Trophoblast cell (in vitro differentiated cells and primary cell): Measurements from ENCODE around the gene BCAN.

Source experiments
- DNase-seq, 2 donors: peaks; one replicate each; pipeline ENCODE4 v3.0.0-alpha.2; 2016
- H2AFZ ChIP-seq: 2 replicates; pipeline ENCODE4 v1.6.1; 2013; ENCODE audit warnings: low read length, moderate library complexity, mild to moderate bottlenecking; ENCODE audit not compliant: insufficient read depth, poor library complexity
- H2AK5ac ChIP-seq: 2 replicates; pipeline ENCODE4 v1.6.1; 2013; ENCODE audit warnings: mild to moderate bottlenecking, low read length
- H2BK120ac ChIP-seq: 2 replicates; pipeline ENCODE4 v1.6.1; 2013; ENCODE audit warnings: low read length, mild to moderate bottlenecking, moderate library complexity; ENCODE audit not compliant: insufficient read depth, poor library complexity
- H2BK12ac ChIP-seq: 2 replicates; pipeline ENCODE4 v1.6.1; 2013; ENCODE audit warnings: mild to moderate bottlenecking, low read length, moderate library complexity
- H2BK5ac ChIP-seq: 2 replicates; pipeline ENCODE4 v1.6.1; 2013; ENCODE audit warnings: low read length, low read depth, moderate library complexity, mild to moderate bottlenecking; ENCODE audit not compliant: poor library complexity
- H3K14ac ChIP-seq: 2 replicates; pipeline ENCODE4 v1.6.1; 2013; ENCODE audit warnings: mild to moderate bottlenecking, low read length
- H3K18ac ChIP-seq: 2 replicates; pipeline ENCODE4 v1.6.1; 2013; ENCODE audit warnings: mild to moderate bottlenecking, low read length
- H3K23ac ChIP-seq: 2 replicates; pipeline ENCODE4 v1.6.1; 2013; ENCODE audit warnings: low read length
- H3K27ac ChIP-seq: 2 replicates; pipeline ENCODE4 v1.5.1; 2013; ENCODE audit warnings: low read depth, mild to moderate bottlenecking, inconsistent platforms, low read length, moderate library complexity
- H3K27me3 ChIP-seq: 2 replicates; pipeline ENCODE4 v1.6.1; 2013; ENCODE audit warnings: inconsistent platforms, mild to moderate bottlenecking, low read length, moderate library complexity; ENCODE audit not compliant: insufficient read depth
- H3K36me3 ChIP-seq, 2 experiments: 1 replicate in 1 of 2; 2 replicates in 1 of 2; pipeline ENCODE4 v1.6.1; 2013; ENCODE audit warnings: low read length in 2 of 2, mild to moderate bottlenecking in 2 of 2, moderate library complexity in 1 of 2; ENCODE audit not compliant: insufficient read depth in 2 of 2, control insufficient read depth in 1 of 2
- H3K4ac ChIP-seq: 2 replicates; pipeline ENCODE4 v1.6.1; 2013; ENCODE audit warnings: low read depth, mild to moderate bottlenecking, low read length, moderate library complexity
- H3K4me1 ChIP-seq, 2 experiments: 1 replicate in 1 of 2; 2 replicates in 1 of 2; pipeline ENCODE4 v1.6.1; 2013; ENCODE audit warnings: low read length in 2 of 2, mild to moderate bottlenecking in 2 of 2, moderate library complexity in 1 of 2; ENCODE audit not compliant: insufficient read depth in 2 of 2, control insufficient read depth in 1 of 2
- H3K4me2 ChIP-seq: 2 replicates; pipeline ENCODE4 v1.6.1; 2013; ENCODE audit warnings: inconsistent platforms, mild to moderate bottlenecking, low read length, moderate library complexity
- H3K4me3 ChIP-seq: 2 replicates; pipeline ENCODE4 v1.5.1; 2013; ENCODE audit warnings: mild to moderate bottlenecking, low read depth, low read length, inconsistent platforms
- H3K79me1 ChIP-seq: one replicate; pipeline ENCODE4 v1.6.1; 2013; ENCODE audit warnings: low read length
- H3K79me2 ChIP-seq: 2 replicates; pipeline ENCODE4 v1.6.1; 2013; ENCODE audit warnings: low read length, mild to moderate bottlenecking; ENCODE audit not compliant: control insufficient read depth, insufficient read depth, poor library complexity
- H3K9ac ChIP-seq: 2 replicates; pipeline ENCODE4 v1.6.1; 2013; ENCODE audit warnings: mild to moderate bottlenecking, low read length
- H3K9me3 ChIP-seq: 2 replicates; pipeline ENCODE4 v1.6.1; 2013; ENCODE audit warnings: low read depth, mild to moderate bottlenecking, control low read depth, inconsistent platforms, low read length; ENCODE audit not compliant: insufficient read depth
- H4K12ac ChIP-seq: 2 replicates; pipeline ENCODE4 v1.6.1; 2013; ENCODE audit warnings: low read depth, mild to moderate bottlenecking, low read length, moderate library complexity
- H4K8ac ChIP-seq: 2 replicates; pipeline ENCODE4 v1.6.1; 2013; ENCODE audit warnings: low read depth, mild to moderate bottlenecking, low read length, moderate library complexity
- H4K91ac ChIP-seq: one replicate; pipeline ENCODE4 v1.6.1; 2013; ENCODE audit warnings: low read depth, mild to moderate bottlenecking, low read length, moderate library complexity
- WGBS: extraction: QIAGEN DNeasy Blood & Tissue Kit; methylation state at CpG from one replicate; pipeline ENCODE4 v1.1.7; 2013; ENCODE audit warnings: missing lambda C conversion rate; ENCODE audit not compliant: insufficient read length, insufficient coverage; ENCODE audit errors: extremely low coverage; 5-methylcytosine and 5-hydroxymethylcytosine counted together

BCAN gene

DNA sequence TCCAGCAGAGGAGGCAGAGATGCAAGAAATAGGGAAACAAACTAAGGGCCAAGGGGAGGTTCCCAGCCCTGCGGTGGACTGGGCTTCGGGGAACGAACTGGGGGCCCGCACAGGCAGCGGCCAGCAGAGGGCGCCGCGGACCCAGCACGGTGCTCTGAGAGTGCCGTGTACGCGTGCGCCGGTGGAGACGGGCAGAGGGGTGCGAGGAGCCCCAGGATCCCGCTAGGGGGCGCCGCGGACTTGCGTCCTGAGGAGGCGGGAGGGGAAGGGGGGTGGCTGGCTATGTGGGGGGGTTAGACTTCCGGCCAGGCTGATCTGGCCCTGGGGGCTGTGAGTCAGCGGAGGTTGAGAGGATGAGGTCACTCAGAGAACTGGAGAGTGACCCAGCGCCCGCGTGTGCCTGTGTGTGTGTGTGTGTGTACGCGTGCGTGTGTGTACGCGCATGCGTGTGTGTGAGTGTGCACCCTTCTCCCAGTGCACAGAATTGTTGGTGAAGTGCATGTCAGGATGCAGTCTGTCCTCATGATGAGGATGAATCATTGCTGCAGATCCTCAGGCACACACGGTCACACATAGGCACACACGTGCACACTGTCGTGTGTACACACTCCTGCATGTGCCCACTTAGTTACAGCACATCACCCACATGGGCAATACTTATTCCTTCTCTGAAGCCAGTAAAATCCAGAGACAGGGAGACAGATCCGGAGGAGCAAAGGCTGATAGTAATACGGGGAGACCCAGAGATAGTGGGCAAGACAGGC lies 18.3 kb downstream of the BCAN start:
- H3K79me1 ChIP-seq = peaks cover 45% of the 10 kb centered on the region
- H3K4me3 ChIP-seq = peak overlapping the region; percentile 30
- peak overlapping the region; percentile 83 for H2BK120ac ChIP-seq
- DNase-seq = peak; percentile 98
- no peak overlapping the region for H4K12ac ChIP-seq
- H3K23ac ChIP-seq = peak overlapping the region; percentile 2
- no peaks in the 10 kb centered on the region for H3K79me2 ChIP-seq
- no CpG with 5 or more reads among the region's 38 CpGs for WGBS
- H4K91ac ChIP-seq = peak overlapping the region; percentile 81
- peak overlapping the region; percentile 62 for H2AK5ac ChIP-seq
- peak overlapping the region; percentile 1 for H2BK5ac ChIP-seq
- H3K18ac ChIP-seq = peak overlapping the region; percentile 6
- H3K27me3 ChIP-seq = peaks cover 10% of the 10 kb centered on the region
- peak overlapping the region; percentile 4 for H3K9ac ChIP-seq
- peaks cover 45 to 59% of the 10 kb centered on the region in 2 experiments for H3K4me1 ChIP-seq
- no peaks in the 10 kb centered on the region for H3K36me3 ChIP-seq
- H2BK12ac ChIP-seq = peak overlapping the region; percentile 4
- H4K8ac ChIP-seq = no peak overlapping the region
- no peak overlapping the region for H3K4ac ChIP-seq
- H3K14ac ChIP-seq = peak overlapping the region; percentile 0
- peak overlapping the region; percentile 2 for H2AFZ ChIP-seq
- H3K27ac ChIP-seq = peak overlapping the region; percentile 92
- peak overlapping the region; percentile 2 for H3K4me2 ChIP-seq
- no peaks in the 10 kb centered on the region for H3K9me3 ChIP-seq

DNA sequence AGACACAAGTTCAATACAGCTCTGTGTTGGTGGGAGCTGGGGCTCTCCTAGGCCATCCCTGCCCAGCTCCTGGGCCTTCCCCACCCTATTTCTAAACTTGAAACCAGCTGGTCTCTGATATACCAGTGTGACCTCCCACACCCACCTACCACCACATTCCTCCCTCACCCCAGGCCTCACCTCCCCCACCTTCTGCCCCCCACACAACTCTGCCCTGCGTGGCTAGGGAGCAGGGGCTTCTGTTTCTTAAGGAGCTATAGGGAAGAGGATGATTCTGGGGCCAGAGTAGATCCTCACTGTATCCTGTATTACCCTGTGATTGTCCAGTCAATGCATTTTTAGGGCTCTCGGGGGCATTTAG lies 18.8 kb downstream of the BCAN start:
- H3K4me3 ChIP-seq = no peak overlapping the region
- H3K27me3 ChIP-seq = peaks cover 10% of the 10 kb centered on the region
- no peak overlapping the region for H3K9ac ChIP-seq
- no peak for DNase-seq
- no peak overlapping the region for H4K12ac ChIP-seq
- H3K4me1 ChIP-seq = peaks cover 51 to 65% of the 10 kb centered on the region in 2 experiments
- H3K27ac ChIP-seq = peak overlapping the region; percentile 92
- peak overlapping the region; percentile 4 for H2BK12ac ChIP-seq
- H2AK5ac ChIP-seq = peak overlapping the region; percentile 62
- no peaks in the 10 kb centered on the region for H3K9me3 ChIP-seq
- peaks cover 1% of the 10 kb centered on the region for H3K79me2 ChIP-seq
- H3K23ac ChIP-seq = no peak overlapping the region
- H3K14ac ChIP-seq = peak overlapping the region; percentile 21
- H4K91ac ChIP-seq = peak overlapping the region; percentile 81
- peak overlapping the region; percentile 1 for H2BK5ac ChIP-seq
- no peak overlapping the region for H2AFZ ChIP-seq
- peaks cover 51% of the 10 kb centered on the region for H3K79me1 ChIP-seq
- no CpG with 5 or more reads among the region's 2 CpGs for WGBS
- no peak overlapping the region for H3K4me2 ChIP-seq
- peak overlapping the region; percentile 43 for H3K18ac ChIP-seq
- no peaks in the 10 kb centered on the region for H3K36me3 ChIP-seq
- H2BK120ac ChIP-seq = peak overlapping the region; percentile 83
- H3K4ac ChIP-seq = peak overlapping the region; percentile 13
- H4K8ac ChIP-seq = peak overlapping the region; percentile 4

DNA sequence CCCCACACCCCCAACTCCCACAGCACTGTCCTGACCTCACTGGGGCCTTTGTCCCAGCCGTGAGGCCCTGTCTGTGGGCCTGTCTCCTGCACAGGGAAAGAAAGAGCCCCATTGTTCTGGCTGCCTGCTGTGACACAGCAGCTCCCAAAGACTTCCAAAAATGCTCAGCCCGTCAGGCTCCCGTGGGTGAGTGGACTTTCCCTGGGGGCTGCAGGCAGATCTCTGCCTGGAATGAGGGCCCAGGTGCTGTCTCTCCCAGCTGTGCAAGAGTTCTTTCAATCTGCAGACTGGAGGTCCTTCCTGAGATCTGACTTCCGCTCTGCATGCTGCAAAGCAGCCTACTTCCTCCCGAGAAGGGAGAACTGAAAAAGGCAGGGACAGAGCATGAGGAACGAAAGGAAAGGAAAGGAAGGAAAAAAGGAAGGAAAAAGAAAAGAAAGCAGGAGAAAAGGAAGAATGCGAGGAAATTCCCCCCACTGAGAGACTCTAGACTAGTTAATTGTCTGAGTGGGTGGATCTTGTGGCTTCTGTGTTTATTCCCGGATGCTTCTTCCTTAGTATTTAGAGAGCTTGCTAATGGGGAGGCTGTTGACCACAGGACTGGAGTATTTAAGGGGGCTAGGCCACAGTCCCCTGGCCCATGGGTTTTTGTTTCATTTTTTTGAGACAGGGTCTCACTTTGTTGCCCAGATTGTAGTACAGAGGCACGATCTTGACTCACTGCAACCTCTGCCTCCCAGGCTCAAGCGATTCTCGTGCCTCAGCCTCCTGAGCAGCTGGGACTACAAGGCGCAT lies 20.3 kb downstream of the BCAN start:
- Histone ChIP-seq H2BK120ac (peak overlapping the region; percentile 83), H3K14ac (peak overlapping the region; percentile 73), H2AK5ac (peak overlapping the region; percentile 72), H3K27me3 (no peaks in the 10 kb centered on the region), H3K79me2 (peaks cover 5% of the 10 kb centered on the region), H4K91ac (peak overlapping the region; percentile 85), H2AFZ (no peak overlapping the region), H3K79me1 (peaks cover 60% of the 10 kb centered on the region), H3K27ac (peak overlapping the region; percentile 92), H3K9me3 (no peaks in the 10 kb centered on the region), H4K12ac (peak overlapping the region; percentile 8), H4K8ac (peak overlapping the region; percentile 72), H2BK5ac (peak overlapping the region; percentile 85), H3K18ac (peak overlapping the region; percentile 52), H2BK12ac (peak overlapping the region; percentile 72), H3K36me3 (no peaks in the 10 kb centered on the region), H3K4me3 (no peak overlapping the region), H3K9ac (peak overlapping the region; percentile 16), H3K4me1 (peaks cover 59 to 75% of the 10 kb centered on the region in 2 experiments), H3K4me2 (peak overlapping the region; percentile 0), H3K23ac (no peak overlapping the region), H3K4ac (peak overlapping the region; percentile 38)
- WGBS = no CpG with 5 or more reads among the region's 12 CpGs
- peak in 1 of 2 donors; percentile 12 for DNase-seq

DNA sequence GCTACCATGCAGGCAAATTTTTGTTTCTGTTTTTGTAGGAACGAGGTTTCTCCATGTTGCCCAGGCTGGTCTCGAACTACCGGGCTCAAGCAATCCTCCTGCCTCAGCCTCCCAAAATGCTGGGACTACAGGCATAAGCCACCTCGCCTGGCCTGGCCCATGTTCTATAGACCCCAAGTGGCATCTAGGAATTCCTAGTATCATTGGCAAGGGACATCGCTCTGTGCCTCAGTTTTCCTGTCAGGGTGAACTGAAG lies 20.8 kb downstream of the BCAN start:
- H2BK12ac ChIP-seq = peak overlapping the region; percentile 72
- peak overlapping the region; percentile 8 for H4K12ac ChIP-seq
- peak overlapping the region; percentile 82 for H2BK120ac ChIP-seq
- no peak overlapping the region for H3K4me3 ChIP-seq
- peak overlapping the region; percentile 92 for H3K27ac ChIP-seq
- H3K23ac ChIP-seq = no peak overlapping the region
- peak overlapping the region; percentile 72 for H2AK5ac ChIP-seq
- peaks cover 7% of the 10 kb centered on the region for H3K79me2 ChIP-seq
- H3K4ac ChIP-seq = peak overlapping the region; percentile 38
- H4K8ac ChIP-seq = peak overlapping the region; percentile 34
- peak overlapping the region; percentile 73 for H3K14ac ChIP-seq
- peaks cover 64 to 76% of the 10 kb centered on the region in 2 experiments for H3K4me1 ChIP-seq
- no peak overlapping the region for H3K9ac ChIP-seq
- H3K18ac ChIP-seq = peak overlapping the region; percentile 48
- peaks cover 66% of the 10 kb centered on the region for H3K79me1 ChIP-seq
- H3K9me3 ChIP-seq = no peaks in the 10 kb centered on the region
- peak overlapping the region; percentile 85 for H4K91ac ChIP-seq
- no peaks in the 10 kb centered on the region for H3K27me3 ChIP-seq
- H3K4me2 ChIP-seq = no peak overlapping the region
- no CpG with 5 or more reads among the region's 5 CpGs for WGBS
- no peaks in the 10 kb centered on the region for H3K36me3 ChIP-seq
- DNase-seq = no peak
- H2BK5ac ChIP-seq = peak overlapping the region; percentile 85
- H2AFZ ChIP-seq = no peak overlapping the region
